ENCODE results near the gene OR5H2.
"Not testable (repeated sequence)": the region's sequence is repeated elsewhere in the genome, so short reads cannot be mapped to it uniquely, and the experiment has no call there.

The OR5H2 gene

GRCh38 chr3:98282205-98282604 lies at the start of gene OR5H2:
Gene OR5H2 (plus strand): TSS chr3:98282505. CDS start chr3:98282903, 398 bp downstream.
- DNase-seq (ENCODE audit: low spot score), result no peak

DNA sequence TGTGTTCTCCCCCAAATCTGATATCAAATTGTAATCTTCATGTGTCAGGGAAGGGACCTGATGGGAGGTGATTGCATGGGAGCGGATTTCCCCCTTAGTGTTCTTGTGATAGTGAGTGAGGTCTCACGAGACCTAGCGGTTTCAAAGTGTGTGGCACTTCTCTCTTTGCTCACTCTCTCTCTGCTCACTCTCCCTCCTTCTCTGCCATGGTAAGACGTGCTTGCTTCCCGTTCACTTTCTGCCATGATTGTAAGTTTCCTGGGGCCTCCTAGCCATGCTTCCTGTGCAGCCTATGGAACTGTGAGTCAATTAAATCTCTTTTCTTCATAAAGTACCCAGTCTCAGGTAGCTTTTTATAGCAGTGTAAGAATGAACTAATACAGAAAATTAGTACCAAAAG lies 48.8 kb upstream of the OR5H2 start:
- DNase-seq (ENCODE audit: low spot score), result no peak

GRCh38 chr3:98240131-98240530 lies 42.2 kb upstream of the OR5H2 start:
- DNase-seq (ENCODE audit: low spot score), result no peak

DNA sequence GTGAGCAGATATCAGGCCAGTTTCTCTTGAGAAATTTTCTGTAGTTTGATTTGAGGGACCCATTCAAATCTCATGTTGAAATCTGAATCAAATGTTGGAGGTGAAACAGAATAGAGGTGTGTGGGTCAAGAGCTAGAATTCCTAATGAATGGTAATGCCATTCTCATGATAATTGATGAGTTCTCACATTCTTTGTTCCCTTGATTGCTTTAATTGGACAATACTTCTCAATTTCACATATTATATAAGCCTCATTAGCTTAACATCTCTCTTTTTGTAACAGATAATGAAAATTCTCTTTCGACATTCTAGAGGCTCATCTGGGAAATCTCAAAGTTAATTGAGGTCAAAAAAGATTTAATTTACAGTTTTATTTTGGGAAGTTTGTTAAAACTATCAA lies 40.1 kb upstream of the OR5H2 start:
- no peak for DNase-seq (ENCODE audit: low spot score)

- DNase-seq (ENCODE audit: low spot score), result no peak
These were observed 38.5 kb upstream of the OR5H2 start for GRCh38 chr3:98243843-98244242.

DNA sequence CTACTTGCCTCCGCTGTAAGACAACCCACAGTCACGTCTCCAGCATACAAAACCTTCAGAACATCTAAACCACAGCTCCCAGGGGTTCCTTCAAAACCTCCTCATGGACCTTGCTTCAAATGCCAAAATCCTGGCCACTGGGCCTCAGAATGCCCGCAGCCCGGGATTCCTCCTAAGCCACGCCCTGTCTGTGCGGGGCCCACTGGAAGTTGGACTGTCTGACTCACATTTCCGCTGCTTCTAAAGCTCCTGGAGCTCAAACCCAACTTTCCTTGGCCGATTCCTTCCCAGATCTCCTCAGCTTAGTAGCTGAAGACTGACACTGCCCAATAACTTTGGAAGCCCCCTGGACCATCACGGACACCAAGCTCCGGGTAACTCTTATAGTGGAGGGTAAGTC lies 36.2 kb upstream of the OR5H2 start:
- no peak for DNase-seq (ENCODE audit: low spot score)

DNA sequence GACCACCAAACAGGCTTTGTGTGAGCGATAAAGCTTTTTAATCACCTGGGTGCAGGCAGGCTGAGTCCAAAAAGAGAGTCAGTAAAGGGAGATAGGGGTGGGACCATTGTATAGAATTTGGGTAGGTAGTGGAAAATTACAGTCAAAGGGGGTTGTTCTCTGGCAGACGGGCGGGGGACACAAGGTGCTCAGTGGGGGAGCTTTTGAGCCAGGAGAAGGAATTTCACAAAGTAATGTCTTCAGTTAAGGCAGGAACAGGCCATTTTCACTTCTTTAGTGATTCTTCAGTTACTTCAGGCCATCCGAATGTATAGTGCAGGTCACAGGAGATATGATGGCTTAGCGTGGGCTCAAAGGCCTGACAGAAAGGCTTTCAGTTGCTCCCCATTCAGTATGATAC lies 26.3 kb upstream of the OR5H2 start:
- DNase-seq (ENCODE audit: low spot score), result not testable (repeated sequence)

GRCh38 chr3:98259707-98260106 lies 22.6 kb upstream of the OR5H2 start:
- DNase-seq (ENCODE audit: low spot score), result no peak

GRCh38 chr3:98262046-98262445 lies 20.3 kb upstream of the OR5H2 start:
- DNase-seq (ENCODE audit: low spot score), result no peak

- DNase-seq (ENCODE audit: low spot score), result no peak
These were observed 18.4 kb upstream of the OR5H2 start, which contains the start of gene OR5H6 for GRCh38 chr3:98263944-98264343. Gene OR5H6 (plus strand): TSS chr3:98264244. CDS start chr3:98264333, 89 bp downstream.

- DNase-seq (ENCODE audit: low spot score), result no peak
These were observed 12.5 kb upstream of the OR5H2 start for GRCh38 chr3:98269846-98270245.

DNA sequence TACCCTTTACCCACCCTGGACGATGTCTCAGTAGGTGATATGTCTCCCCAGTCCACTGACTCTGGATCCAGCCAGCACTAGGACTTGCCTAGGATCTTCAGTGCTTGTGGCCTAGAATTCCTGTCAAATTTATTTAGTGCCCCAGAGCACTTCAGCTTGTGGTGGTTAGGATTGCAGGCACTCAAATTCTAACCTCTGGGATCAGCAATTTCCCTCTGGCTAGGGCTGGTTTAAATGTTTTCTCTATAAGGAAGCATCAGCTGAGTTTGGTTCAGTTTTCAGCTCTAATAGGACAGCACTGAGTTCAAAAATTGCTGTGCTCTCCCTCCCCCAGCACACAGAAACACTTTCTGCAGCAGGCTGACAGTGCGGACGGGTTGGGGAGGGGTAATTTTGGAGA lies 10.2 kb upstream of the OR5H2 start:
- no peak for DNase-seq (ENCODE audit: low spot score)

- DNase-seq (ENCODE audit: low spot score), result no peak
These were observed 7.4 kb upstream of the OR5H2 start for GRCh38 chr3:98274914-98275313.

DNA sequence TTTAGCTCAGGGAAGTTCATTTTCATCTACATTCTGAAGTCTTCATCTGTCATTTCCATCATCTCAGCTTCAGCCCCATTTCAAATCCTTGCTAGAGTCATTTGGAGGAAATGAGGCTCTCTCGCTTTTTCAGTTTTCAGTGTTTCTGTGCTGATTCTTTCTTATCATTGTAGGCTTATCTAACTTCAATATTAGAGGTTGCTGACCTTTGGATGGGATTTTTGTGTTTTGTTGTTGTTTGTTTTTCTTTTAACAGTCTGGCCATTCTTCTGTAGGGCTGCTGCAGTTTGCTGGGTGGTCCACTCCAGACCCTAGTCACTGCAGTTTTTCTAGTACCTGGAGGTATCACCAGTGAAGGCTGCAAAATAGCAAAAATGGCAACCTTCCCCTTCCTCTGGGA lies 8.6 kb downstream of the OR5H2 start:
- no peak for DNase-seq (ENCODE audit: low spot score)

DNA sequence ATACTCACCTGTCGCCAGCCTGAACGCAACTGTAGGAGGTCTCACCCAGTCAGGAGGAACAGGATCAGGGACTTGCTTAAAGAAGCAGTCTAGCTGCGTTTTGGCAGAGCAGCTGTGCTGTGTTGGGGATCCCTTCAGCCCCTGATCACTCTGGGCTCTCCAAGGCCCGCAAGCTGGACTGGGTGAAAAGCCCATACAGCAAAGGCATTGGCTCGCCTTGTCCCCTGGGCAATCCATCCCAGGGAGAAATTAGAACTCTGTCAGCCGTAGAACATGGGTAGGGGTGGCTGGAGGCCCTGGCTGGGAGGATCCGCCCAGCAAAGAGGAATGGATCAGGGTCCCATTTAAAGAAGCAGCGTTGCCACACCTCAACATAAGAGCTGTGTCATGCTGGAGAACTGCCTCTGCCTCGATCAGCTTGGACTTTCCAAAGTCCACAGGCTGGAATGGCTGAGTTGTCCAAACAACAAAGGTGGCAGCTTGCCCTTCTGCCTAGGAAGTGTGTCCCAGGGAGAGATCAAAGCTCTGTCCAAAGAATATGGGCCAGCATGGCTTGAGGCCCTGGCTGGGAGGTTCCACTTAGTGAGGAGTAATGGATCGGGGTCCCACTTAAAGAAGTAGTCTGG lies 9.1 kb downstream of the OR5H2 start:
- no peak for DNase-seq (ENCODE audit: low spot score)

DNA sequence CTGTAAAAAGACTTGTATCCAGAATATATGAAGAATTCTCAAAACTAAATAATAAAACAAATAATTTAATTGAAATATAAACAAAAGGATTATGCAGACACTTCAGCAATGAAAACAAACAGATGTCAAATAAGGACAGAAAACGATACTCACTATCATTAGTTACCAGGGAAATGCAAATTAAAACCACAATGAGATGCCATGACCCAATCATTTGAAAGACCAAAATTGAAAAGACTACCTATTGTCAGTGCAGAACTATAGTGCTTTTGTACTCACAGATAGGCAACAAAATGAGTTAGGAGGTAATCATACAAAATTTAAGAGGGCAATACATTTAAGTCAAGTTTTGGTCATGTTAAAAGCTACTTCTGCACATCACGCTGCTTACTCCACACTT lies 39.8 kb downstream of the OR5H2 start:
- DNase-seq (ENCODE audit: low spot score), result no peak

DNA sequence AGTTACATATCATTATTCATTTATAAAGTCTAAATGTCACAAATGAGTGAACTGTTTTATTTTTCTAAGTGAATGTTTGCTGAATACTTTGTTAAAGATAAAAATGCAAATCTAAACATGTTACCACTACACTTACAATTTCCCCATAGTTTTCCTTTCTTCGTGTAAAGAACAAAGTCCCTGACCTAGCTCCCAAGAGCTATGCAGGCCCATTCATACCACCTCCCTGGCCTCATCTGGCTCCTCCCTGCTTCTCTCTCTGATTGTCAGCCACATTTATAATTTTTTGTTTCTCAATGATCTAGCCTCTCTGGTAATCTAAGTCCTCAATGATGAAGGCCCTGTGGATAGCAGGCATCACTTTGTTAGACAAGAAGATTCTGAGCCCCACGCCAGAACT lies 40.4 kb downstream of the OR5H2 start:
- DNase-seq (ENCODE audit: low spot score), result no peak

GRCh38 chr3:98323425-98323824 lies 41.1 kb downstream of the OR5H2 start:
- DNase-seq (ENCODE audit: low spot score), result no peak

- no peak for DNase-seq (ENCODE audit: low spot score)
These were observed 42.8 kb downstream of the OR5H2 start for GRCh38 chr3:98325055-98325454.

GRCh38 chr3:98326105-98326893 lies 44.0 kb downstream of the OR5H2 start:
- no peak for DNase-seq (ENCODE audit: low spot score)

DNA sequence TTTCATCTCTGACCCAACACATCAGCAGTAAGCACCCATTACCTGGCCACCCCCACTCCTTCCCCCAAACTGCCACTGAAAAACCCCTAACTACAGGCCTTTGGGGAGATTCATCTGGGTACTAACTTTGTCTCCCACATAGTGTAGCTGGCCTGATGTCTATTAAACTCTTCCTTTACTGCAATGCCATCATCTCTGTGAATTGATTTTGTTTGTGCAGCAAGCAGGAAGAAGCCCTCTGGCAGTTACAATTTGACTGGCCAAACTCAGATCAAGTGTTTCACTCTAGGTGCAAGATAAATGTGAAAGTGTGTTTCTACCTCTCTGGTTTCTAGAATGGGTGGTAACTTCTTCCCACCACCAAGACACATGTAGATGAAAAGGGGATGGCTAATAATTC lies 44.6 kb downstream of the OR5H2 start:
- DNase-seq (ENCODE audit: low spot score), result no peak

GRCh38 chr3:98328933-98329332 lies 46.6 kb downstream of the OR5H2 start:
- no peak for DNase-seq (ENCODE audit: low spot score)

- peak; percentile 44 for DNase-seq (ENCODE audit: low spot score)
These were observed 47.3 kb downstream of the OR5H2 start for GRCh38 chr3:98329392-98330124.
